SH-SY5Y (cell line): ENCODE results near the gene EXOC5.

Experiments used
- GATA2 ChIP-seq: IDR thresholded peaks from 2 replicates; pipeline ENCODE4 v1.6.1; 2011; ENCODE audit warnings: mild to moderate bottlenecking, low read depth, low read length
- GATA3 ChIP-seq: IDR thresholded peaks from 2 replicates; pipeline ENCODE4 v1.6.1; 2011; ENCODE audit warnings: low read depth, mild to moderate bottlenecking, low read length, moderate library complexity

EXOC5 gene

GRCh38 chr14:57274551-57274950 lies 5.8 kb upstream of the EXOC5 start:
- no peak for TF ChIP-seq GATA2
- no peak for TF ChIP-seq GATA3

- TF ChIP-seq GATA3: no peak
- TF ChIP-seq GATA2: no peak
These were observed 4.5 kb upstream of the EXOC5 start for GRCh38 chr14:57273236-57273635.

- no peak for TF ChIP-seq GATA2
- TF ChIP-seq GATA3: no peak
These were observed 2.6 kb downstream of the EXOC5 start for GRCh38 chr14:57266065-57266464.

GRCh38 chr14:57262117-57262516 lies 6.6 kb downstream of the EXOC5 start:
- no peak for TF ChIP-seq GATA2

GRCh38 chr14:57261604-57262003 lies 7.1 kb downstream of the EXOC5 start:
- TF ChIP-seq GATA2 (no peak), GATA3 (no peak)

GRCh38 chr14:57259672-57260071 lies 9.0 kb downstream of the EXOC5 start:
- TF ChIP-seq GATA3: no peak
- no peak for TF ChIP-seq GATA2

- TF ChIP-seq GATA3 (no peak), GATA2 (no peak)
These were observed 13.8 kb downstream of the EXOC5 start for GRCh38 chr14:57254884-57255283.

GRCh38 chr14:57246933-57247657 lies 21.6 kb downstream of the EXOC5 start:
- TF ChIP-seq GATA2 (no peak), GATA3 (no peak)

GRCh38 chr14:57245941-57246340 lies 22.8 kb downstream of the EXOC5 start:
- no peak for TF ChIP-seq GATA2

- TF ChIP-seq GATA3: no peak
- TF ChIP-seq GATA2: no peak
These were observed 24.6 kb downstream of the EXOC5 start for GRCh38 chr14:57244106-57244505.

GRCh38 chr14:57243320-57243719 lies 25.4 kb downstream of the EXOC5 start:
- TF ChIP-seq GATA3 (no peak), GATA2 (no peak)

- TF ChIP-seq GATA2 (no peak), GATA3 (no peak)
These were observed 36.7 kb downstream of the EXOC5 start for GRCh38 chr14:57232006-57232405.

- TF ChIP-seq GATA3 (no peak), GATA2 (no peak)
These were observed 41.6 kb downstream of the EXOC5 start for GRCh38 chr14:57227083-57227482.

GRCh38 chr14:57221931-57222330 lies 46.8 kb downstream of the EXOC5 start:
- TF ChIP-seq GATA2: no peak
- TF ChIP-seq GATA3: no peak

- TF ChIP-seq GATA3 (no peak), GATA2 (no peak)
These were observed 55.8 kb downstream of the EXOC5 start for GRCh38 chr14:57212919-57213318.

- no peak for TF ChIP-seq GATA2
- TF ChIP-seq GATA3: no peak
These were observed 59.1 kb downstream of the EXOC5 start for GRCh38 chr14:57209561-57209960.

- TF ChIP-seq GATA2 (no peak), GATA3 (no peak)
These were observed 62.8 kb downstream of the EXOC5 start for GRCh38 chr14:57205938-57206337.
